Kidney epithelial cell (primary cell): Measurements from ENCODE around the gene U2AF2. TPM values are rescaled to one million over a fixed set of nuclear protein-coding genes. Genes with fewer than 3 reads are reported as not detected.

Source experiments
- DNase-seq: peaks from one replicate; pipeline ENCODE4 v3.0.0-alpha.2; 2010; ENCODE audit warnings: low read depth
- H3K27me3 ChIP-seq: 2 replicates; pipeline ENCODE4 v1.6.0; 2011; ENCODE audit warnings: low read length; ENCODE audit not compliant: control insufficient read depth, insufficient read depth
- H3K36me3 ChIP-seq: 2 replicates; pipeline ENCODE4 v1.5.1; 2011; ENCODE audit warnings: low read length; ENCODE audit not compliant: control insufficient read depth, insufficient read depth
- H3K4me3 ChIP-seq: 2 replicates; pipeline ENCODE4 v1.5.1; 2011; ENCODE audit warnings: low read depth, mild to moderate bottlenecking, control low read depth, low read length
- total RNA-seq: library from RNA; depleted of rRNA; stranded (reverse); fragments of >200 nt; gene quantifications from 2 replicates; pipeline ENCODE4 v1.2.3, GENCODE V29; 2015
- TF ChIP-seq, protein P1 (sequence below): IDR thresholded peaks from 2 replicates; pipeline ENCODE4 v1.5.1; 2011; ENCODE audit warnings: mild to moderate bottlenecking, moderate library complexity, low read length, control low read depth, inconsistent platforms; ENCODE audit not compliant: insufficient read depth, poor library complexity, severe bottlenecking

Gene U2AF2
- total RNA-seq, 1 donor from 2014 or later: 153 TPM

DNA sequence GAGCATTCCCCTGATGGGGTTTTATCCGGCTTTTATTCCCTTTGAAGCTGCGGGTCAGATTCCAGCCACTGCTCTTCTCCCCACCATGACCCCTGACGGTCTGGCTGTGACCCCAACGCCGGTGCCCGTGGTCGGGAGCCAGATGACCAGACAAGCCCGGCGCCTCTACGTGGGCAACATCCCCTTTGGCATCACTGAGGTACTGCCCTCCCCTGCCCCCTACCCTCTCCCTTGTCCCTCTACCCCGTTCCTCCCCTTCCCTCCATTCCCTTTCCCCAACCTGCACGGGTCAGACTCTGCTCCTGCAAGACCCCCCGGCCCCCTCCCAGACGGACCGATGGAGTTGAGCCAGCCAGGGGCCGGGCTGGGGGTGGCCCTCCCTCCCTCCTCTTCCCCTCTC is 6.2 kb downstream of the U2AF2 start:
- no peak for DNase-seq
- Histone ChIP-seq H3K27me3 (no peaks in the 10 kb centered on the region), H3K4me3 (no peak overlapping the region), H3K36me3 (peaks cover 8% of the 10 kb centered on the region)
- TF ChIP-seq, protein P1, sequence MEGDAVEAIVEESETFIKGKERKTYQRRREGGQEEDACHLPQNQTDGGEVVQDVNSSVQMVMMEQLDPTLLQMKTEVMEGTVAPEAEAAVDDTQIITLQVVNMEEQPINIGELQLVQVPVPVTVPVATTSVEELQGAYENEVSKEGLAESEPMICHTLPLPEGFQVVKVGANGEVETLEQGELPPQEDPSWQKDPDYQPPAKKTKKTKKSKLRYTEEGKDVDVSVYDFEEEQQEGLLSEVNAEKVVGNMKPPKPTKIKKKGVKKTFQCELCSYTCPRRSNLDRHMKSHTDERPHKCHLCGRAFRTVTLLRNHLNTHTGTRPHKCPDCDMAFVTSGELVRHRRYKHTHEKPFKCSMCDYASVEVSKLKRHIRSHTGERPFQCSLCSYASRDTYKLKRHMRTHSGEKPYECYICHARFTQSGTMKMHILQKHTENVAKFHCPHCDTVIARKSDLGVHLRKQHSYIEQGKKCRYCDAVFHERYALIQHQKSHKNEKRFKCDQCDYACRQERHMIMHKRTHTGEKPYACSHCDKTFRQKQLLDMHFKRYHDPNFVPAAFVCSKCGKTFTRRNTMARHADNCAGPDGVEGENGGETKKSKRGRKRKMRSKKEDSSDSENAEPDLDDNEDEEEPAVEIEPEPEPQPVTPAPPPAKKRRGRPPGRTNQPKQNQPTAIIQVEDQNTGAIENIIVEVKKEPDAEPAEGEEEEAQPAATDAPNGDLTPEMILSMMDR: no peak

DNA sequence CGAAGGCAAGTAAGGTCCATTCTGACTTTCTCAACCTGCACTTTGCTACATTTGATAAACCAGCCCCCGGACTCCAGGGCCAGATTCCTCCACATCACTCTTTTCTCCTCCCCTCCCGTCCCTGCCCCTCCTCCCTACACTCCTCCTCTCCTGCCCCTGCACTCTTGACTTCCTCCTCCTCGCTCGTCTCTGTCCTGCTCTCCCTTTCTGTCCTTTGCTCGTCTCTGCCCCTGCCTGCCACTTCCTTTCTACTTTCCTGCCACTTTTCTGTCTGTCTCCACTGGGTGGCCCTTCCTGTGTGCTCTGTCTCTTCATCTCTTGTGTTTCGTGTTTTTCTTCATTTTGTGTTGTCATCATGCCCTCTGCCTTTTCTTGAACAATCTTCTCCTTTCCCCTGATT is 7.0 kb downstream of the U2AF2 start:
- no peak for DNase-seq
- H3K36me3 ChIP-seq: peaks cover 10% of the 10 kb centered on the region
- TF ChIP-seq, protein P1: no peak
- no peaks in the 10 kb centered on the region for H3K27me3 ChIP-seq
- no peak overlapping the region for H3K4me3 ChIP-seq

DNA sequence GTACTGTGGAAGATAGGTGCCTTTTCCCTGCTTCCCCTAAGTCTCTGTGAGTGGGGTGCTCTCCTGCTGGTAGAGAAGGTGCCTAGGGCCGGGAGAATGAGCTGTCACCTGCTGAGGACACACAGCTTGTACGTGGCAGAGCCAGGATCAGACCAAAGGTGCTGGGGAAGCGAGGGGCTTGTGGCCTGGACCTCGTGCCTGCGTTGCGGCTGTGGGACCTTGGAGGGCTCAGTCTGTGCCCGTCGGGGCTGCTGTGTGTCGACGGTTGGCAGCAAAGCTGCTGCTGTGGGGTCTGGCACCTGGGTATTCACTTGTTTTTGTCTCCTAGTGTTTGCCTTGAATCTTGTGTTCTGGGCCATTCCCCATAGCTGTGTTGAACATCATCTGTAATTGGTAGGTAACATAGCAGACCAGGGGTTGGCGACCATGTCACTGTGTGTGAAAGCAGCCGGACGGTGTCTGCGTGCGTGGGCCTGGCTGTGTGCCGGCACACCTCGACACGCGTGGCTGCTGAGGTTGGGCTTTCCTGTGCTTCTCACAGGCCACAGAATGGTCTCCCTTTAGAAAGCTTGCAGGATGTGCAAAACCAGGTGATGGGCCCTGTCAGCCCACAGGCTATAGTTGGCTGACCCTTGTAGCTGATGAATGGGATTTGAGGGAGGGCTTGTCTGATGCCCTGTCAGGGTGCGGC is 9.2 kb downstream of the U2AF2 start:
- DNase-seq: no peak
- TF ChIP-seq, protein P1: no peak
- Histone ChIP-seq H3K4me3 (no peak overlapping the region), H3K36me3 (peaks cover 10% of the 10 kb centered on the region), H3K27me3 (no peaks in the 10 kb centered on the region)

DNA sequence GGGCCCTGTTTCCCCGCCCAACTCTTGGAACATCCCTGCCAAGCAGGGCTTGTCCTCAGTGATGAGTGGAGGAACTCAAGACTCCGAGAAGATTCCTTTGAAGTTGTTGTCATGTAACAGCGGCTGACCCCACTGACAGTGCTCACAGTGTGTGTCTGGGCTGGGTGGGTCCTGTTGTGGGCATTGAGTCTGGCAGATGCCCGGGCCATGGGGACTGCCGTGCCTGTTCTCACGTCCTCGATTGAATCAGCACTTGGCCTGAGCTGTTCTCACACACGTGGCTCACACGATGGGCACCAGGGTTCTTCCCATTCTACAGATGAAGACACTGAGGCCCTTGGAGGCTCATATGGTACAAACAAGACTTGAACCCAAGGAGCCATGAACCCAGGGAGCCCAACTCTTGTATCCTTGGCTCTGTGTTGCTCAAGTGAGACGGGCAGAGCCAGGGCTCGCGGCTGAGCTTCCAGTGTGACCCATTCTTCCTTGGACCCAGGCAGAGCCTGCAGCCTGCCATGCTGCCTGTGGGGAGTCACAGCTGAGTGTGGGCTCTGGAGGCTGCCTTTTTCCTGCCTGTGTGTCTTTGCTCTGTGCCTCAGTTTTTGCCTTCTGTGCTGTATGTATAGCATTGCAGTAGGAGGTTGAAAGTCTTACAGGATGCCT is 11.6 kb downstream of the U2AF2 start:
- DNase-seq: no peak
- Histone ChIP-seq H3K36me3 (peaks cover 13% of the 10 kb centered on the region), H3K27me3 (no peaks in the 10 kb centered on the region), H3K4me3 (no peak overlapping the region)
- TF ChIP-seq, protein P1: no peak

DNA sequence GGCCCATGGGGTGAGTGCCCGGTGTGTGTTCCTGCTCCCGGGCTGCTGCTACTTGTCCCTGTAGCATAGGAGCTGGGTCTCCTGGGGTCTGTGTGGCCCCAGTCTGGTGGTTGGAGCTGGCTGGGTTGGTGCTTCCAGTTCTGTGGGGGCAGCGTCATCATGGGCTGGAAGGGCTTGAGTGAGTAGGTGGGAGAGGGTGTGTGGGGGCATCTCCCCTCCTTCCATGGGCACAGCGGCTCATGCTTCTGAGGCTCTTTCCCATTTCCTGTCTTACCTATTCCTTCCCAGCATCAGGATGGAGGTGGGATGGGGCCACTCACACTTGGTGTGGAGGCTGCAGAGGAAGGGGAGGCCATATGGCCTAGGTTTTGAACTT is 12.2 kb downstream of the U2AF2 start:
- H3K4me3 ChIP-seq: no peak overlapping the region
- no peaks in the 10 kb centered on the region for H3K27me3 ChIP-seq
- DNase-seq: no peak
- TF ChIP-seq, protein P1: no peak
- H3K36me3 ChIP-seq: peaks cover 13% of the 10 kb centered on the region
